Activated T-cell treated with anti-CD3 and anti-CD28 coated beads, Interleukin-2, amount 50 U/mL, for 4 hours (primary cell): ENCODE measurements around the gene RXFP3. TPM values are rescaled to one million over a fixed set of nuclear protein-coding genes. Genes with fewer than 3 reads are reported as not detected.

Experiments used
- ATAC-seq, 2 donors: fragments of 200-7000 bp; cut with Tn5 transposase; one replicate each; pipeline ENCODE4 v1.10.0; 2021
- DNase-seq: peaks from one replicate; pipeline ENCODE4 v3.0.0-alpha.2; 2020
- H3K27me3 Mint-ChIP-seq: one replicate; pipeline ENCODE4 v1.8.0; 2021; ENCODE audit warnings: low read depth, mixed read lengths
- H3K36me3 Mint-ChIP-seq: one replicate; pipeline ENCODE4 v1.8.0; 2022; ENCODE audit warnings: mixed read lengths; ENCODE audit not compliant: insufficient read depth
- H3K4me1 Mint-ChIP-seq: one replicate; pipeline ENCODE4 v1.8.0; 2021; ENCODE audit warnings: low read depth, mixed read lengths
- H3K4me3 Mint-ChIP-seq: one replicate; pipeline ENCODE4 v1.8.0; 2021; ENCODE audit warnings: mild to moderate bottlenecking, moderate library complexity, mixed read lengths
- H3K9me3 Mint-ChIP-seq: one replicate; pipeline ENCODE4 v1.8.0; 2021; ENCODE audit warnings: mixed read lengths
- total RNA-seq, 3 donors: library from RNA; stranded (reverse); gene quantifications; one replicate each; pipeline ENCODE4 v1.2.1, GENCODE V29; 2021

Gene RXFP3
- total RNA-seq, 3 donors from 2014 or later, result not detected

GRCh38 chr5:33921002-33921401 lies 15.2 kb upstream of the RXFP3 start:
- no peak for DNase-seq
- Mint-ChIP-seq H3K36me3 (no peaks in the 10 kb centered on the region), H3K4me3 (no peak overlapping the region), H3K9me3 (peaks cover 33% of the 10 kb centered on the region), H3K4me1 (no peaks in the 10 kb centered on the region), H3K27me3 (peaks cover 19% of the 10 kb centered on the region)
- ATAC-seq, result no peak

DNA sequence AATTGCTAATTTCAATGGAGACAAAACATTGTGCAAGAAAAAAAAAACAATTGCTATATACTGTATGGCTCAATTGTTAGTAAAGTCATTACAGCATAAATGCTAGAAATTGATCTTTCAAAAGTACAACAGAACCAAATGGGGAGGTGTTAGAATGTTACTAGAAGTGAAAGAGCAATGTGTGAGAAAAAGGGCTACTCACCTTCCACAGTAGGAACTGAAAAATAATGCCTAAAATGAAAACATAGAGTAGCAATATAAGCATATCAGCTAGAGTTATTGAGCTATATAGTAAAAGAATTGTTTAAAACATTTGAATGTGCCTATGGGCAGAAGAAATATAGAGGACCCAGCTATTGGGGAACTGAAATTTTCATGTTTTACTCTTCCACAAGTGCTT lies 10.9 kb upstream of the RXFP3 start:
- DNase-seq (no peak), ATAC-seq (no peak)
- Mint-ChIP-seq H3K27me3 (peaks cover 20% of the 10 kb centered on the region), H3K9me3 (no peaks in the 10 kb centered on the region), H3K4me1 (no peaks in the 10 kb centered on the region), H3K4me3 (no peak overlapping the region), H3K36me3 (no peaks in the 10 kb centered on the region)

DNA sequence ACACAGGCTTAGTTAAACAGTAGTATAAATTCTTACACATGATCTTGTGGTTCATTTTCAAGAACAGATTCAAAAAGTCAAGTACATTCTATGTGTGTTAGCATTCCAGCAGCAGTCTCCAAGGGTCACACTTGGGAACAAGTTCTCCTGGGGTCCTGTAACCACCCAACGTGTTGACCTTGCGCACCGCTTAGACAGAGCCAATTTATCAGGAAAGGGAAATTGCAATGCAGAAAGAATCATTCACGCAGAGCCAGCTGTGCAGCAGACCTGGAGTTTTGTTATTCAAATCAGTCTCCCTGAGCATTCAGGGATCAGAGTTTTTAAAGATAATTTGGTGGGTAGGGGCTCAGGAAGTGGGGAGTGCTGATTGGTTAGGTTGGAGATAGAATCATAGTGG lies 8.5 kb upstream of the RXFP3 start:
- Mint-ChIP-seq H3K36me3 (no peaks in the 10 kb centered on the region), H3K9me3 (no peaks in the 10 kb centered on the region), H3K27me3 (peaks cover 5% of the 10 kb centered on the region), H3K4me3 (no peak overlapping the region), H3K4me1 (no peaks in the 10 kb centered on the region)
- ATAC-seq, result no peak
- no peak for DNase-seq

DNA sequence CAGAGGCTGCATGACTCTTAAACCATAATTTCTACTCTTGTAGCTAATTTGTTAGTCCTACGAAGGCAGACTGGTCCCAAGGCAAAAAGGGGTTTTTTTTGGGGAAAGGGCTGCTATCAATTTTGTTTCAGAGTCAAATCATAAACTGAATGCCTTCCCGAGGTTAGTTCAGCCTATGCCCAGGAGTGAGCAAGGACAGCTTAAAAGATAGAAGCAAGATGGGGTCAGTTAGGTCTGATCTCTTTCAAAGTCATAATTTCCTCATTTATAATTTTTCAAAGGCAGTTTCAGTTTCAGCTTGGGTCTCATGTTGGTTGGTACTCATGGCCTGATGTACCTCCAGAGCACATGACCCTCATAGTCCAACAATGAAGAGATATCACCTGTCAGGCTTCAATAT lies 7.9 kb upstream of the RXFP3 start:
- ATAC-seq (no peak), DNase-seq (no peak)
- Mint-ChIP-seq H3K36me3 (no peaks in the 10 kb centered on the region), H3K9me3 (no peaks in the 10 kb centered on the region), H3K4me1 (no peaks in the 10 kb centered on the region), H3K4me3 (no peak overlapping the region), H3K27me3 (peaks cover 5% of the 10 kb centered on the region)

GRCh38 chr5:33929925-33930690 lies 6.1 kb upstream of the RXFP3 start:
- ATAC-seq, result no peak
- H3K4me1 Mint-ChIP-seq, result no peaks in the 10 kb centered on the region

DNA sequence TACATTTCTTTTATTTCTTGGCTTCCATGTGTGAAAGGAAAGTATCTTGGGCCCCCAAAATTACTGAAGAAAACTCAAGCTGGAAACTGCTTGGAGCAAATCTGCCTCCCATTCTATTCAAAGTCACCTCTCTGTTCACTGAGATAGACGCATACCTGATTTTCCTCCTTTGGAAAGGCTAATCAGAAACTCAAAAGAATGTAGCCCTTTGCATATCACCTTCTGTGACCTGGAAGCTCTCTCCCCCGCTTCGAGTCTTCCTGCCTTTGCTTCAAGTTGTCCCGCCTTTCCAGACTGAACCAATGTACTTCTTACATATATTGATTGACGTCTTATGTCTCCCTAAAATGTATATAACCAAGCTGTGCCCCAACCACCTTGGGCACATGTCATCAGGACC lies 5.0 kb upstream of the RXFP3 start:
- ATAC-seq (no peak), DNase-seq (no peak)
- H3K27me3 Mint-ChIP-seq, result peaks cover 17% of the 10 kb centered on the region
- H3K4me3 Mint-ChIP-seq, result no peak overlapping the region
- no peaks in the 10 kb centered on the region for H3K9me3 Mint-ChIP-seq
- no peaks in the 10 kb centered on the region for H3K4me1 Mint-ChIP-seq
- no peaks in the 10 kb centered on the region for H3K36me3 Mint-ChIP-seq

More at GRCh38 chr5:33929925-33930690, 6.1 kb upstream of the RXFP3 start:
- Mint-ChIP-seq H3K36me3 (no peaks in the 10 kb centered on the region), H3K4me3 (no peak overlapping the region), H3K9me3 (no peaks in the 10 kb centered on the region), H3K27me3 (peaks cover 9% of the 10 kb centered on the region)
- no peak for DNase-seq

GRCh38 chr5:33933723-33934169 lies 2.4 kb upstream of the RXFP3 start:
- ATAC-seq (no peak), DNase-seq (no peak)
- H3K4me3 Mint-ChIP-seq, result no peak overlapping the region
- no peaks in the 10 kb centered on the region for H3K36me3 Mint-ChIP-seq
- H3K27me3 Mint-ChIP-seq, result peaks cover 34% of the 10 kb centered on the region
- H3K4me1 Mint-ChIP-seq, result no peaks in the 10 kb centered on the region
- H3K9me3 Mint-ChIP-seq, result no peaks in the 10 kb centered on the region

DNA sequence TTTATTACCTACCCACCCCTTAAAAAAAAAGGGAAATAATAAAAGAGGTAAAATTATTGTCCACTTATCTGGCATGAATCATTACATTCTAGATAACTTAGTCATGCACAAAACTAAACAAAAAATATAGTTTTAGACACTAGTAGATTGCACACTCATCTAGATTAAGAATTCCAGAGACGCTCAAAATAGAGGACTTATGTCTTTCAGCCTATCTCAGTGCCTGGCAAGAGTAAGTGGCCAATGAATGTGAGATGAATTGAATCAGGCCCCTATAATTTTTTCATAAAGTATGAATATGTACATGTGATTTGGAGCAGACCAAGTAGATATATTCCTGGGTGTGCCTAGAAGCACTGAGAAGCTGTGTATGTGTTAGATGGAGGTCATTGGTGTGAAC lies 2.0 kb upstream of the RXFP3 start:
- H3K4me3 Mint-ChIP-seq, result no peak overlapping the region
- H3K4me1 Mint-ChIP-seq, result no peaks in the 10 kb centered on the region
- no peaks in the 10 kb centered on the region for H3K9me3 Mint-ChIP-seq
- peaks cover 36% of the 10 kb centered on the region for H3K27me3 Mint-ChIP-seq
- DNase-seq (no peak), ATAC-seq (no peak)
- no peaks in the 10 kb centered on the region for H3K36me3 Mint-ChIP-seq

- Mint-ChIP-seq H3K36me3 (no peaks in the 10 kb centered on the region), H3K4me1 (no peaks in the 10 kb centered on the region), H3K4me3 (no peak overlapping the region), H3K9me3 (no peaks in the 10 kb centered on the region), H3K27me3 (peaks cover 54% of the 10 kb centered on the region)
- no peak for DNase-seq
- ATAC-seq, result peak; percentile 51 to 69
Measured at GRCh38 chr5:33936004-33936380, 194 bp upstream of the RXFP3 start.

DNA sequence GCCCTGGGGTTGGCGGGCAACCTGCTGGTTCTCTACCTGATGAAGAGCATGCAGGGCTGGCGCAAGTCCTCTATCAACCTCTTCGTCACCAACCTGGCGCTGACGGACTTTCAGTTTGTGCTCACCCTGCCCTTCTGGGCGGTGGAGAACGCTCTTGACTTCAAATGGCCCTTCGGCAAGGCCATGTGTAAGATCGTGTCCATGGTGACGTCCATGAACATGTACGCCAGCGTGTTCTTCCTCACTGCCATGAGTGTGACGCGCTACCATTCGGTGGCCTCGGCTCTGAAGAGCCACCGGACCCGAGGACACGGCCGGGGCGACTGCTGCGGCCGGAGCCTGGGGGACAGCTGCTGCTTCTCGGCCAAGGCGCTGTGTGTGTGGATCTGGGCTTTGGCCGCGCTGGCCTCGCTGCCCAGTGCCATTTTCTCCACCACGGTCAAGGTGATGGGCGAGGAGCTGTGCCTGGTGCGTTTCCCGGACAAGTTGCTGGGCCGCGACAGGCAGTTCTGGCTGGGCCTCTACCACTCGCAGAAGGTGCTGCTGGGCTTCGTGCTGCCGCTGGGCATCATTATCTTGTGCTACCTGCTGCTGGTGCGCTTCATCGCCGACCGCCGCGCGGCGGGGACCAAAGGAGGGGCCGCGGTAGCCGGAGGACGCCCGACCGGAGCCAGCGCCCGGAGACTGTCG lies 976 bp downstream of the RXFP3 start:
- ATAC-seq (no peak), DNase-seq (no peak)
- peaks cover 64% of the 10 kb centered on the region for H3K27me3 Mint-ChIP-seq
- H3K4me3 Mint-ChIP-seq, result no peak overlapping the region
- H3K9me3 Mint-ChIP-seq, result no peaks in the 10 kb centered on the region
- no peaks in the 10 kb centered on the region for H3K4me1 Mint-ChIP-seq
- no peaks in the 10 kb centered on the region for H3K36me3 Mint-ChIP-seq

DNA sequence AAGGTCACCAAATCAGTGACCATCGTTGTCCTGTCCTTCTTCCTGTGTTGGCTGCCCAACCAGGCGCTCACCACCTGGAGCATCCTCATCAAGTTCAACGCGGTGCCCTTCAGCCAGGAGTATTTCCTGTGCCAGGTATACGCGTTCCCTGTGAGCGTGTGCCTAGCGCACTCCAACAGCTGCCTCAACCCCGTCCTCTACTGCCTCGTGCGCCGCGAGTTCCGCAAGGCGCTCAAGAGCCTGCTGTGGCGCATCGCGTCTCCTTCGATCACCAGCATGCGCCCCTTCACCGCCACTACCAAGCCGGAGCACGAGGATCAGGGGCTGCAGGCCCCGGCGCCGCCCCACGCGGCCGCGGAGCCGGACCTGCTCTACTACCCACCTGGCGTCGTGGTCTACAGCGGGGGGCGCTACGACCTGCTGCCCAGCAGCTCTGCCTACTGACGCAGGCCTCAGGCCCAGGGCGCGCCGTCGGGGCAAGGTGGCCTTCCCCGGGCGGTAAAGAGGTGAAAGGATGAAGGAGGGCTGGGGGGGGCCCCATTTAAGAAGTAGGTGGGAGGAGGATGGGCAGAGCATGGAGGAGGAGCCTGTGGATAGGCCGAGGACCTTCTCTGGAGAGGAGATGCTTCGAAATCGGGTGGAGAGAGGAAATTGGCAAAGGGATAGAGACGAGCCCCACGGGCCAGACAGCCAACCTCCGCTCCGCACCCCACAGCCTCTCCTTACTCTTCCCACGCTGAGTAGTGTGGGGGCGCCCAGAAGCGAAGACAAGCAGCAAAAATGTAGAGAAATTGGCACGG lies 1.7 kb downstream of the RXFP3 start:
- H3K4me1 Mint-ChIP-seq, result no peaks in the 10 kb centered on the region
- DNase-seq (no peak), ATAC-seq (no peak)
- no peak overlapping the region for H3K4me3 Mint-ChIP-seq
- no peaks in the 10 kb centered on the region for H3K36me3 Mint-ChIP-seq
- no peaks in the 10 kb centered on the region for H3K9me3 Mint-ChIP-seq
- H3K27me3 Mint-ChIP-seq, result peaks cover 65% of the 10 kb centered on the region

DNA sequence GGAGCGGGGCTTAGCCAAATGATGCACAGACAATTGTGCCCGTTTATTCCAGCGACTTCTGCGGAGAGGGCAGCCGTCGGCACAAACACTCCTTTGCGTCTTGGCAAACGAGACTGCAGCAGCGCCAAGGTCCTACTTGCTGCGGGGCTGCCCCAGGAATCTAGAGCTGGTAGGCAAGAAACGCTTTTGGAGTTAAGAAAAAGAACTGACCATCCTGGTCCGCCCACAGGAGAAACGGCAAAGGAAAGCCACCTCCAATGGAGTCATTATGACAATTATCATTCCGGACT lies 2.3 kb downstream of the RXFP3 start:
- DNase-seq (no peak), ATAC-seq (no peak)
- H3K27me3 Mint-ChIP-seq, result peaks cover 67% of the 10 kb centered on the region
- no peaks in the 10 kb centered on the region for H3K9me3 Mint-ChIP-seq
- H3K4me1 Mint-ChIP-seq, result no peaks in the 10 kb centered on the region
- H3K4me3 Mint-ChIP-seq, result no peak overlapping the region
- H3K36me3 Mint-ChIP-seq, result no peaks in the 10 kb centered on the region

- Mint-ChIP-seq H3K27me3 (peaks cover 67% of the 10 kb centered on the region), H3K4me3 (no peak overlapping the region), H3K4me1 (no peaks in the 10 kb centered on the region), H3K36me3 (no peaks in the 10 kb centered on the region), H3K9me3 (no peaks in the 10 kb centered on the region)
- ATAC-seq (no peak), DNase-seq (no peak)
Measured at GRCh38 chr5:33938881-33939280, 2.7 kb downstream of the RXFP3 start.

DNA sequence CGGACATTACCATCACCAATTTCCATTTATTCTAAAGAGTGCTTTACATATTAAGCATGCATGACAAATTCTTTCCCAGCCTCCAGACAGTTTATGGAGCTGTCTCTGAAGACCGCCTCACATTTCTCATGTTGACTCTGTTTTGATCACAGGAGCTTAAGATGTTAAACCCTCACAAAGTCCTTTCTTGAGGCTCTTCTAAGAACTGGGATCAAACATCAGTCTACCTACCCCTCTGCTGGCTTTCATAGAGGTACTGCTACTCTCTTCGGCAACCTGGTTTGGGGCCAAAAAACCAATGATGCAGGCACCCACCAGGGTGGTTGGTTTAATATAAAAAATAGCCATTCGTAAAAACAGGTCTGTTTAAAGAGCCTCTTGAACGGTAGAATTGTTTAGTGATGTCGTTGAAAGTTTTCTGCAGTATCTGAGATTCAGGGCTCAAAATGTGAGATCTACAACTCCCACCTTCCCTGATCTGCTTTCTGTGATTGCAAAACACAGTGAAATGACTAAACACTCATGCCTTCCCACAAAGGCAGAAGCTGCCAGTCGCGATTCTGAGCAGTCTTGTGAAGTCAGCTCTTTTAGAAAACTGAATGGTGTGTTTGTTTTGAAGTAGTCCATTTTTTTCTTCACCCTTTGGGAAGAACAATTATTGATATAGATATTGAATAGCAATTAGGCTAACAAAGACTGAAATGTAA lies 3.5 kb downstream of the RXFP3 start:
- Mint-ChIP-seq H3K36me3 (no peaks in the 10 kb centered on the region), H3K4me3 (no peak overlapping the region), H3K9me3 (no peaks in the 10 kb centered on the region), H3K4me1 (no peaks in the 10 kb centered on the region), H3K27me3 (peaks cover 72% of the 10 kb centered on the region)
- ATAC-seq, result no peak
- DNase-seq, result no peak
